ENCODE results near the gene ABCA8. TPM values are rescaled to one million over a fixed set of nuclear protein-coding genes. Genes with fewer than 3 reads are reported as not detected.

The ABCA8 gene
- total RNA-seq, 1 donor from 2014 or later: 4.7 TPM

DNA sequence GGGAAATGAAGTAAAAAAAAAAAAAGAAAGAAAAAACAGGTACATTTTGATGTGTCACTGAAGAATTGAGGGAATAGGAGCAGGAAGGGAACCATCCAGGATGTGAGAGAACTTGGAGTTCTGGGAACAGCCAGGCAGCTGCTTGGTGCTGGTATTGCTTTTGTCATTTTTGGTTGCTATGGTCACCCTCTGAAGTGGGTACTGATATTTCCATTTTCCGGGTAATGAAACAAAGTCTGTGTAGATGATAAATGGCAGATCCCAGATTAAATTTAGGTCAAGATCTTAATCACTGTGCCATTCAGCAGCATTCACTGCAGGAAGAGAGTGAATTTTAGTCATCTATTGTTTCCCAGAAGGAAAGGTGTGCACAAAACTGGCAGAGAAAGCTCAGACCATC lies 93.6 kb downstream of the ABCA8 start:
- DNase-seq (ENCODE audit: extremely low spot score, unreplicated experiment): no peak
- H3K4me1 Mint-ChIP-seq (ENCODE audit: unreplicated experiment): peaks cover 5% of the 10 kb centered on the region
- H3K27me3 Mint-ChIP-seq: no peaks in the 10 kb centered on the region
- H3K9me3 Mint-ChIP-seq: peaks cover 5% of the 10 kb centered on the region
- no peaks in the 10 kb centered on the region for H3K36me3 Mint-ChIP-seq
- no peak overlapping the region for H3K27ac Mint-ChIP-seq
- H3K4me3 Mint-ChIP-seq: no peak overlapping the region
- TF ChIP-seq, protein P1, sequence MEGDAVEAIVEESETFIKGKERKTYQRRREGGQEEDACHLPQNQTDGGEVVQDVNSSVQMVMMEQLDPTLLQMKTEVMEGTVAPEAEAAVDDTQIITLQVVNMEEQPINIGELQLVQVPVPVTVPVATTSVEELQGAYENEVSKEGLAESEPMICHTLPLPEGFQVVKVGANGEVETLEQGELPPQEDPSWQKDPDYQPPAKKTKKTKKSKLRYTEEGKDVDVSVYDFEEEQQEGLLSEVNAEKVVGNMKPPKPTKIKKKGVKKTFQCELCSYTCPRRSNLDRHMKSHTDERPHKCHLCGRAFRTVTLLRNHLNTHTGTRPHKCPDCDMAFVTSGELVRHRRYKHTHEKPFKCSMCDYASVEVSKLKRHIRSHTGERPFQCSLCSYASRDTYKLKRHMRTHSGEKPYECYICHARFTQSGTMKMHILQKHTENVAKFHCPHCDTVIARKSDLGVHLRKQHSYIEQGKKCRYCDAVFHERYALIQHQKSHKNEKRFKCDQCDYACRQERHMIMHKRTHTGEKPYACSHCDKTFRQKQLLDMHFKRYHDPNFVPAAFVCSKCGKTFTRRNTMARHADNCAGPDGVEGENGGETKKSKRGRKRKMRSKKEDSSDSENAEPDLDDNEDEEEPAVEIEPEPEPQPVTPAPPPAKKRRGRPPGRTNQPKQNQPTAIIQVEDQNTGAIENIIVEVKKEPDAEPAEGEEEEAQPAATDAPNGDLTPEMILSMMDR (conservative IDR thresholded peaks at IDR 0.05): no peak

DNA sequence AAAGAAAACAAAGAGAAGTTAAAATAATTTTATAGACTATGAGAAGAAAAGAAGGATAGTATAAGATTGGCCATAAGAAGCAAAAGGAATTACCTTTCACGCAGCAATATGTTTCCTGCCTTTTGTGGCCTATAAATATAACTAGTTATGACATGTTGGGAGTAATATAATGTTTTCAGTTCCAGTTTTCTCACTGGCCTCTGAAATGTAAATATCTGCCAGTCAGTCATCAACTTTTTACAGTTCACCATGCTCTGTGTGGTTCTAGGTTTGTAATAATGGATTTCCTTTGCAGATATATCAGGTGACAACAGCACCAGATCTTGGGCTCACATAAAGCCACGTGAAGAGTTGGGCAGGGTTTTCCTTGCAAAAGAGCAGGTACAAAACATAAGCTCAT lies 94.3 kb downstream of the ABCA8 start:
- H3K27ac Mint-ChIP-seq: no peak overlapping the region
- no peak overlapping the region for H3K4me3 Mint-ChIP-seq
- H3K36me3 Mint-ChIP-seq: no peaks in the 10 kb centered on the region
- TF ChIP-seq, protein P1 (conservative IDR thresholded peaks at IDR 0.05): no peak
- H3K9me3 Mint-ChIP-seq: peaks cover 5% of the 10 kb centered on the region
- no peaks in the 10 kb centered on the region for H3K27me3 Mint-ChIP-seq
- peaks cover 5% of the 10 kb centered on the region for H3K4me1 Mint-ChIP-seq (ENCODE audit: unreplicated experiment)
- no peak for DNase-seq (ENCODE audit: extremely low spot score, unreplicated experiment)

DNA sequence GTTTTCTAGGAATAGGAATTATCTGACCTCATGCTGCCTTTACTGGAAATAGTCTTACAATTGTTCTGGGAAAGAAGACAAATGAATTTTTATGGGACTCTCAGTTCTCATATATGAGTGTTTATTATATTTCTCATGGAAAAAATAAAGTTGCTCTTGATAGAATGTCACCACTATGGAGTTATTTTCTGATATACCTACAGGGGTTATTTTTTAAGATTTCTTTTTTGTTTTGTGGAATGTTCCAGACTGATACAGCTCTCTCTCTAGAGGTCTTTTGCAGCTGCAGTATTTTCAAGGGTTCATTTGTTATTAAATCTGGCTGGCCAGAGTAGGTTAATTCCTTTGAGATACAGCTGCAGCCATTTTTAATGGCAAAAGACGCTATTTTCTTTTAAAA lies 100.7 kb downstream of the ABCA8 start:
- H3K36me3 Mint-ChIP-seq: no peaks in the 10 kb centered on the region
- no peaks in the 10 kb centered on the region for H3K27me3 Mint-ChIP-seq
- no peak for DNase-seq (ENCODE audit: extremely low spot score, unreplicated experiment)
- H3K4me1 Mint-ChIP-seq (ENCODE audit: unreplicated experiment): no peaks in the 10 kb centered on the region
- H3K9me3 Mint-ChIP-seq: peaks cover 5% of the 10 kb centered on the region
- no peak overlapping the region for H3K27ac Mint-ChIP-seq
- H3K4me3 Mint-ChIP-seq: no peak overlapping the region
- TF ChIP-seq, protein P1 (conservative IDR thresholded peaks at IDR 0.05): no peak

DNA sequence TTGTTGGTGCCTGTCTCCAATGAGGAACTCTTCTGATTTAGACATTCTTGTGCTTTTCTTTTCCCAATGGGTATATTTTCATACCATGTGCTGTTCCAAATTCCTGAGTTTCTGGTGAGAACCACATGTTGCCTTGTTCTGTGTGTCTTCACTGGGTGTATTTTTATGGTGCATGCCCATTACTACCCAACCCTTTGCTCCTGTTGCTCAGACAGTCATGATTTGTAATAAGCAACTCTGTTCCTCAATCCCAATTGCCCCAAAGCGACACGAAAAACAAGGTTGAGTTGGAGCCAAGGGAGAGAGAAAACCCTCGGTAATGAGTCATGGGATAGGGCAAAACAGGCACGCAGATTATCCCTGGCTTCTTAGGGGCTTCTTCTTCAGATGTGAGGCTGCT lies 101.8 kb downstream of the ABCA8 start:
- Mint-ChIP-seq H3K27me3 (no peaks in the 10 kb centered on the region), H3K4me1 (ENCODE audit: unreplicated experiment) (no peaks in the 10 kb centered on the region), H3K27ac (no peak overlapping the region), H3K36me3 (no peaks in the 10 kb centered on the region), H3K4me3 (no peak overlapping the region), H3K9me3 (peaks cover 5% of the 10 kb centered on the region)
- TF ChIP-seq, protein P1 (conservative IDR thresholded peaks at IDR 0.05): no peak
- DNase-seq (ENCODE audit: extremely low spot score, unreplicated experiment): no peak

DNA sequence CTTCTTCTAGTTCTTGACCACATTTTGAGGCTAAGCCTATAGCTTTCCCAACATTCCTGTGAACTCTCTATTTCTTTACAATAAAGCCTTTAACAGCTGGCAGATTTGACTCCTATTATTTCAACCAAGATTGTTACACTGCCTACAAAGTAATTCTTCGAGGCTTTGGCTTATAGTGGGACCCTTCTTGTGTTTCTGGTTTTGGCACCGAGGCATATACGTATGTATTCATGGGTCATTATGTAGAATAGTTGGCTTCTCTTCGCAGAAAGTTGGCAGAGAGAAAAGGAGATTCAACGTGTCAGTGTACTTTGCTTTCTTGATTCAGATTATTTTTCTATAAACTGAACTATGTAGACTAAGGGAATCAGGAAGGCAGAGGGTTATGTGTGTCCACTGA lies 102.2 kb downstream of the ABCA8 start:
- TF ChIP-seq, protein P1 (conservative IDR thresholded peaks at IDR 0.05): no peak
- Mint-ChIP-seq H3K9me3 (peaks cover 5% of the 10 kb centered on the region), H3K4me1 (ENCODE audit: unreplicated experiment) (no peaks in the 10 kb centered on the region), H3K36me3 (no peaks in the 10 kb centered on the region), H3K27me3 (no peaks in the 10 kb centered on the region), H3K27ac (no peak overlapping the region), H3K4me3 (no peak overlapping the region)
- no peak for DNase-seq (ENCODE audit: extremely low spot score, unreplicated experiment)

DNA sequence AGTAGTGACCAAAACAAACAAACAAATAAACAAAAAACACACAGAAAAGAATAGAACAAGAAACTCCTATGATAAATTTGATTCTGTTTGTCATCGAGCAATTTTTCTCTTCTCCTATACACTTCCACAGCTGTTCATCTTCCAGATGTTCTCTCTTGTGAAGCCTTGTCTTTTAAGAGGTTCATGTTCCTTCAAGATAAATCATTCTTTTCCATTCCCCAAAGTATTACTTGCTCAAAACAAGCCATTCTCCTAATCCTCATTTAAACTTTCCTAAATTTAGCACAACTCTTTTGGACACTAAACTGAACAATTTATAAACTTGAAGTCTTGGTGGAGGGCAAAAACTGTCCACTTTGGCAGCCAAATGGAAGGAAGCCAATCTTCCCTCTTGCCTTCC lies 103.3 kb downstream of the ABCA8 start:
- Mint-ChIP-seq H3K4me3 (no peak overlapping the region), H3K4me1 (ENCODE audit: unreplicated experiment) (no peaks in the 10 kb centered on the region), H3K9me3 (no peaks in the 10 kb centered on the region)

More for the DNA sequence above, 103.3 kb downstream of the ABCA8 start:
- Mint-ChIP-seq H3K36me3 (no peaks in the 10 kb centered on the region), H3K27me3 (no peaks in the 10 kb centered on the region), H3K27ac (no peak overlapping the region)
- no peak for DNase-seq (ENCODE audit: extremely low spot score, unreplicated experiment)
- TF ChIP-seq, protein P1 (conservative IDR thresholded peaks at IDR 0.05): no peak

Measured in type B pancreatic cell (in vitro differentiated cells).